ENCODE measurements around the gene GADD45B.

Gene GADD45B

GRCh38 chr19:2429917-2430535 is 45.9 kb upstream of the GADD45B start:
- TF ChIP-seq CTCF (IDR thresholded peaks at IDR 0.05) = no peak
- no peak overlapping the region for H3K27ac ChIP-seq
- DNase-seq (ENCODE audit: low spot score) = no peak
- no peak overlapping the region for H3K4me3 ChIP-seq

DNA sequence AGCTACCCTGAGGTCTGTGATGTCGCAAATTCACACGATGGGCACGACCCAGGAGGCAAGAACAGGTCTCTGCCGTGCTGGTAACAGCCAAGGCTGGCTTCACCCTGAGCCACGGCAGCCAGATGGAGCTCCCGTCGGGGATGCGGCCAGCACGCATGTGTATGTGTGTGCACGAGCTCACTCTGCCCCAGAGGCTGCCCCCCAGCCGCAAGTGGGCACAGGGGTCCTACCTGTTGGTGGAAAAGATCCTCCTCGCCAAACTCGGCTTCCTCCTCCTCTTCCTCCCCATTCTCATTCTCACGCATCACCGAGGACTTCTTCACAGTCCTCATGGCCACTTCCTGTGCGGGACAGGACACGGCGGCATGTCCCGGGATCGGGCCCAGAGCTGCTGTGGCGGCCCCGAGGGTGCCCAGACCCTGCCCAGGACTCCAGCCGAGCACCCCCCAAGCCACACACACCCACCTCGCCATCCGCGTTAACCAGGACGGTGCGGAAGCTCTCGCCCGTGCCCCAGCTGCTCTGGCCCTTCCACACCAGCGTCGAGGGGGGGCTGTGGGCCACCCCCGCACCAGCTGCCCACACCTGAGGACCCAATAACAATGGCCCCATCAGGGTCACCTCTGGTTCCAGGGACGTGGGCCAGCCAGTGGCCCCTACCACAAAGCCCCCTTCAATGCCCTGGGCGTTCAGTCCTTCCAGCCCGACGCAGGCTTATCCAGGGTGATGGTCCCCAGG is 44.4 kb upstream of the GADD45B start:
- no peak overlapping the region for H3K27ac ChIP-seq
- no peak for DNase-seq (ENCODE audit: low spot score)
- TF ChIP-seq CTCF (IDR thresholded peaks at IDR 0.05) = no peak
- H3K4me3 ChIP-seq = no peak overlapping the region

DNA sequence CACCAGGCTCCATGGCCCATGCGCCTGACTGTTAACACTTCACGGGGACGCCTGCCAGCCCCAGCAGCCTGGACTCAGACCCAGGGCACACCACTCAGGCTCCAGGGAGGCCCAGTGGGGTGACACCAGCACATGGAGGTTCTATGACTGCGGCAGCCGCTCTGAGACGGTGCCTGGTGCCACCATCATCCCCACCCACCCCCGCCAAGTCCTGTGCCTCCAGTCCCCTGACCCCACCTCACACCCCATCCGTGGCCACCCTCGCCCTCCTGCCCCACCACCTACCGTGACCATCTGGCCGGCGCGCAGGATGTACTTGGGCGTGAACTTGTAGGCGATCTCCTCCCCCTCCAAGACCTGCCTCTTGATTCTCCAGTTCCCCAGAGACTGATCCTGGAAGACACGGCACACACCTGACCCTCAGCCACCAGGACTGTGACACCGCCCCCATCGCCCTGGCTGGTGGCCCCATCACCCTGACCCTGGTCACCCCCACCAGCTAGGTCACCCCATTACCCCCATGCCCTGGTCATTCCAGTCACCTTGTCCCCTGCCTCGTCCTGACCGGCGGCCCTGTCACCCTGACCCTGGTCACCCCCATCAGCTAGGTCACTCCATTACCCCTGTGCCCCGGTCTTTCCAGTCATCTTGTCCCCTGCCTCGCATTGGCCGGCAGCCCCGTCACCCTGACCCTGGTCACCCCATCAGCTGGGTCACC is 43.6 kb upstream of the GADD45B start:
- Histone ChIP-seq H3K4me3 (no peak overlapping the region), H3K27ac (no peak overlapping the region)
- no peak for TF ChIP-seq CTCF (IDR thresholded peaks at IDR 0.05)
- DNase-seq (ENCODE audit: low spot score) = no peak

GRCh38 chr19:2433854-2434253 is 42.1 kb upstream of the GADD45B start:
- no peak for DNase-seq (ENCODE audit: low spot score)
- Histone ChIP-seq H3K4me3 (no peak overlapping the region), H3K27ac (no peak overlapping the region)
- no peak for TF ChIP-seq CTCF (IDR thresholded peaks at IDR 0.05)

GRCh38 chr19:2434267-2434666 is 41.7 kb upstream of the GADD45B start:
- H3K27ac ChIP-seq = no peak overlapping the region
- DNase-seq (ENCODE audit: low spot score) = no peak
- TF ChIP-seq CTCF (IDR thresholded peaks at IDR 0.05) = no peak
- H3K4me3 ChIP-seq = no peak overlapping the region

- TF ChIP-seq CTCF (IDR thresholded peaks at IDR 0.05) = no peak
- no peak for DNase-seq (ENCODE audit: low spot score)
- Histone ChIP-seq H3K27ac (no peak overlapping the region), H3K4me3 (no peak overlapping the region)
Observed at GRCh38 chr19:2434721-2435265, 41.1 kb upstream of the GADD45B start.
